ENCODE measurements around the gene CSNK1D.
"Not testable (repeated sequence)": the region's sequence is repeated elsewhere in the genome, so short reads cannot be mapped to it uniquely, and the experiment has no call there.

The CSNK1D gene

DNA sequence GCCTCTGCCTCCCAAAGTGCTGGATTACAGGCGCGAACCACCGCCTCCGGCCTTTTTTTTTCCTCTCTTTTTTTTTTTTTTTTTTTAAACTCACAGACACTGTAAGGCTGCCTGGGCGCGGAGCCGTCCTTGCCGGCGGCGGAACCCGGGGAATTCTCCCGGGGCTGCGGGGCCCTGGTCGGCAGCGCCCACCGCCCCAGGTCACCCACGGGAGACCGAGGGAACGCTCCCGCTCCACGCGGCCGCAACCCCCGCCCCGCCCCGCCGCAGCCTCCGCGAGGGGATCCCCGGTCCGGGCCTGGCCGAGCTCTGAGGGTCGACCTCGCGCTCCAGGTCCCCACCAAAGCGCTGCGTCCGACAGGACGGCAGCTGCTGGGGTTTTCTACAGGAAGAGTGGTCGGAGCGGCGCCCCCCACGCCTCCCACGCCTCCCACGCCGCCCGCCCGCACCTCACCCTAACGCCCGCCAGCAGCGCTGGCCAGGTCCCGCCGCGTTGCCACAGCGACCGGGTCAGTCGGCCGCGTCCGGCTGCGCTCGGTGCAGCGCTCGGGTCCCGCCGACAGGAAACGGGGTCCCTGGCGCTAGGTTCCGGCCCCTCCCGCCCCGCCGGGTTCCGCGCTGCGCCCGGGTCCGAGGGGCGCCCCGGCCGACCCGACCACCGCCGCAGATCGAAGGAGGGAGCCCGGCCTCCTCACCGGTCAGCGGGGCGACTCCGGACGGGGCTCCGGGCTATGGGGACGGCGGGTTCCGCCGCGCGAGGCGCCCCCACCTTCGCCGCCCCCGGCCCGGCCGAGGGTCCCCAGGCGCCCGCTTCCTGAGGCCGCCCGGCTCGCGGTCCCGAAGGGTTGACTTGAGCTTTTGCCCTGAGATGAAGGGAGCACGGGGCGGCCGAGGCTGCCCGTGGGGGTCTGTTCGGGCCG is 60.9 kb downstream of the CSNK1D start, which contains the start of gene CCDC57:
Gene CCDC57 (minus strand): TSS at position 512 of the 920 bp plus-strand sequence. CDS start 10,898 bp downstream, outside the sequence.
- no peak for FAIRE-seq

GRCh38 chr17:82210655-82211054 is 62.8 kb downstream of the CSNK1D start:
- not testable (repeated sequence) for FAIRE-seq

- no peak for FAIRE-seq
These were observed 67.6 kb downstream of the CSNK1D start for GRCh38 chr17:82205720-82206508.

DNA sequence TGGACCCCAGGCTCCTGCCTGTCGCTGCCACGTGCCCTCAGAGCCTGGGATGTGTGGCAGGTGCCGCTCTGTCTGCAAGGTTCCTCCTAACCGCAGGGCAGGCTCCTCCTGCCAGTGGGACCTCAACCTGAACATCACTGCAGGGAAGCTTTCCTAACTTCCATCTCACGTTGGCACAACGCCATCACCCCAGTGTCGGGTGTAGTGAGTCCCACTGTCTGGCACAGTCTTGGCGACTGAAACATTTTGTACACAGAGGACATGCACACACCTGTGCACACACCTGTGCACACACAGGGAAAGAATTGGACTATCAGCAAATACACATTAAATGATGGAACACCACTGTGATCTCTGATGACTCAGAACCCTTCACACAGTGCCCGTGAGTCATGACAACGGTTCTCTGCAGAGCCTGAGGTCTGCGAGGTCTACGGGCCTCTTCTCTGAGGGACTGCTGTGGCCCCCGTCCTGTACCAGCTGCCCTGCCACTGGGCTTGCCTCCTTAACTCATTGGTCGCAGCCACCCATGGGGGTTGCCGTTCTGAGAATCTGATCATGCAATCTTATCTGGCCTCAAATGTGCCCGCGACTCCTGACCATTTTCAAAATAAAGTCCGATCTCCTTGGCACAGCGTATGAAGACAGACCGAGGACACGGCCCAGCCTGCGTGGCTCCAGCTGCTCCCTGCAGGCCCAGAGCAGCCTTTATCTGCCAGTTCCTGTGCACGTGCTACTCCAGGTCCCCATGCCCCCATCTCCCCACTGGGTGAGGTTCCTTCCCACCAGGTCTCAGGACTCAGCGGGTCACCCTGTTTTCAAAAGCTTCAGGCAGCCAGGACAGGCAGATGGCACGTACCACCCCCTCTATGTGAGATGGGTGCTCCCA is 68.4 kb downstream of the CSNK1D start:
- FAIRE-seq = no peak

DNA sequence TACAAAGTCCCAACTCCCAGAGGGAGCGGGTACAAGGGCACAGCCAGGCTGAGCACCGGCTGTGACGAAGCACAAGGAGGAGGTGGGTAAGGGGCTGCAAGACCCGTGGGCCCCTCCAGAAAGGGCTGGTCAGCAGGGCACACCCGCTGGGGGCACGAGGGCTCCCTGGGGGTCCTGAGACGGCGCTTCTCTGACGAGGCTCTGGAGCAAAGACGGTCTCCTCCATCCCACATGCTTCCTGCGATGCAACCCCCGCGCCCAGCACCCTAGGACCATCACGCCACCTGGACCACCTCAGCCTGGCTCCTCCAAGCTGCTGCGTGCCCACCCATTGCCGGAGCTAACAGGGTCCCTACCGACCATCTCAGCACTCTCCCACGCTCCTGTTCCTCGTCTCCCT is 69.6 kb downstream of the CSNK1D start:
- FAIRE-seq = no peak

GRCh38 chr17:82202981-82203380 is 70.5 kb downstream of the CSNK1D start:
- no peak for FAIRE-seq

DNA sequence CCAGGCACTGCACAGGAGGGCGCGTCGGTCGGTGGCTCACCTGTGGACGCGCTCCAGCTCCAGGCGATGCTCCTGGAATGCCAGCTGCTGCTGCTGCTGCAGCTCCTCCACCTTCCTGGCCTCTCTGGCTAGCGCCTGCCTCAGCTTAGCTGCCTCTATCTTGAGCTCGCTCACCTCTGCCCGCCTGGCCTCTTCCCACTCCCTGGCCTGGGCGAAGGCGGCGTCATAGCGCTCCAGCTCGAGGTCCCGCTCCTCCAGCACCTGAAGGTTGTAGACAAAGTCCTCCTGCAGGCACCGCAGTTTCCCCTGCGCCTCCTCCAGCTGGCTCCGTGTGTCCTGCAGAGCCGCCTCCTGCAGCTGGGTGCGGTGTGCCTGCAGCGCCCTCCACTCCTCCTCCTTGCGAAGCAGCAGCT is 72.0 kb downstream of the CSNK1D start:
- no peak for FAIRE-seq

- FAIRE-seq = no peak
These were observed 72.6 kb downstream of the CSNK1D start for GRCh38 chr17:82200743-82201497.

GRCh38 chr17:82200135-82200534 is 73.4 kb downstream of the CSNK1D start:
- no peak for FAIRE-seq

DNA sequence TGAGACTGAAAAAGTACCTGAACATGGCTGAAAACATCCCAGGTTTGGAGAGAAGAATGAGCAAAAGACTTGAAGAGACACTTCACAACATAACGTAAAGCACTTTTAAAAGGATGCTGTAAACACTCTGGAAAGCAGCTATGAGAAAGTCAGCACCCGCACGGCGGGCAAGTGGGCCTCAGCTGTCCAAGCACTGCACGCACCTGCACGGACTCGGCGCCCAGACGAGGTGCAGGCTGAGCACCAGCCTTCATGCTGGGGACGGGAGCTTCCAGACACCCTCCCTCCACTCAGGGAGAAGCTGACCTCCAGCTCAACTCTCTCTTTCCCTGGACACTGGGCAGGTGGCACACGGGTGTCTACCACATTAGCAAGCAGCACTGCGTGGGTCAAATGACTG is 74.0 kb downstream of the CSNK1D start:
- FAIRE-seq = no peak

DNA sequence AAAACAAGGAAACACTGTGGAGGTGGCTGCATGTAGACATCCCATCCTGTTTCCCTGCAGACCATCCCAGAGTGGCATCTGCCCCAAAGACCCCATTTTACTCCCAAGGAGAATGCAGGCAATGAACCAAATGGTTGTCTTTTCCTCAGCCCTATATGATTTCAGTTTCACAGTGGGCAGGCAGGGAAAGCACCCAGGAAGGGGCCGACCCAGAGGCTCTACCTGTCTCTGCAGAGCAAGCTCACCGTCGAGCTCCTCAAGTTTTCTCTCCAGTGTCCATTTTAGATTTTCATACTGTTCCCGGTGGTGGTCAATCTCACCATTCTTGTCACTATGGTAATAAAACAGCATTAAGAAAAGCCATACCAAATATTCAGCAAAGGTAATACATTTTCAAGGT is 75.4 kb downstream of the CSNK1D start:
- FAIRE-seq = no peak

DNA sequence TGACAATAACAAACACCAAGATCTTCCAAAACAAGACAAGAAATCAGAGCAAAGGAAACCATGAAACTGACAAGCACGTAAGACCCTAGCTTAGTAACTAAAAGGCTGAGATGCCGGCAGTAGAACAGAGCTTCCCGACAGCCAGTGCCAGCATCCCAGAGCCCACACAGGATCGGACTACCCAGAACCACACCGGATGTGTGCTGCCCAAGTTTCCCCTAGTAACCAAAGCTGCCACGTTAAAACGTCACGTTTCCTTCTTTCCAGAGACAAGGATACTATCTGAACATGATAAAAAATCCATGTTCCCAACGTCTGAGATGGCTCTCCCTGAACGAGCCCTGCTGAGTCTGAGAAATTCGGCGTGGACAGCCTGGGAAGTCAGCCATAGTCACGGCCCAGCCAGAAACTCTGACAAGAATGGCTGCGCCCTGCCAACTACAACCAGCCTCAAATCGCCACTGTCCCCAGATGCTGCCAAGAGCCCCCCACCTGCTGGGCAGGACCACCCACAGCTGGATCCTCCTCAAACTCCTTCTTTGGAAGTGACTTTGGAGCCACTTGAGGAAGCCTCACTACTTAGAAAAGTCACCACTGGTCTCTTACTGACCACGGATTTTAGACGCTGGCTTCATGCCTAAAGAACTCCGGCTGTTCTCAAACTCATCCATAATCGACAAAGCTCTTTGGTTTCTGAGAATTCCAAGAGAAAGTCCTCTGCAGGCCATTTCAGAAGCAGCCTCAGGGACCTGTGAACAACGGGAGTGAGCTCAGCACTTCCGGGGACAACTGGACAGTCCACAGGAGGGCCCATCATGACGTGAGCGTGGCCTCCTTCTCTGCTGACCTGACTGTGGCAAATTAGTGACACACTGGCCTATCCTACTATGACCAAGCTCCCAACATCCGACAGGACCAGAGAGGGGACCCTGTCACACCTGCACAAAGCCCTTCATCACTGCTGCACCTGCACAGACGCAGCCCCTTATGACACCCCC is 77.5 kb downstream of the CSNK1D start:
- no peak for FAIRE-seq

- no peak for FAIRE-seq
These were observed 78.7 kb downstream of the CSNK1D start for GRCh38 chr17:82194765-82195164.

DNA sequence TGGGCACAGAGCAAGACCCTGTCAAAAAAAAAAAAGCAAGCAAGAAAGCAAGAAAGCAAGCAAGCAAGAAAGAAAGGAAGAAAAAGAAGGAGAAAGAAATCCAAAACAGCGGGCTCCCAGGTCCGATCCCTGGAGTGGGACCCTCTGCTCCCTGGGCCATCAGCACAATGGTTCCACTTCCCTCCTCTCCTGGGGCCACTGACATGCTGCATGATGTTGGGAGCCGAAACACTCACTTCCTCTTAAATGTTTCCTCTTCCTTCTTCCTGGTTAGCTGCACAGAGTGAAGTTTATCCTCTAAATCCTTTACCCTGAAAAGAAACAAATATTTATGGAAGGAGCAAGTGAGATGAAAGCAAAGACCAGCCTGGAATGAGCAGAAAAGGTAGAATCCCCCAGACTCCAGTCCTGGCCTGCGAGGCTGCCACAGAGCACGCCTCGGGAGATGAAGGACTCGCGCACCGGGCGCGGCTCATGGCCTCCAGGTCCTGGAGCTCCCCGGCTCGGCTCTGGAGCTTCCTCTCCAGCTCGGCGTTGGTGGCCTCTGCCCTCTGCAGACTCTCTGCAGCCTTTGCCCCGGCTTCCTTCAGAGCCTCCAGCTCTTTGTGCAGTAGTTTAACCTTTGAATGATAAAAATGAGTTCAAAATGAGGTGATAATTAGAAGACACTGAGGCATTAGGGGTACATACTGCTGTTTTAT is 79.8 kb downstream of the CSNK1D start:
- FAIRE-seq = no peak

DNA sequence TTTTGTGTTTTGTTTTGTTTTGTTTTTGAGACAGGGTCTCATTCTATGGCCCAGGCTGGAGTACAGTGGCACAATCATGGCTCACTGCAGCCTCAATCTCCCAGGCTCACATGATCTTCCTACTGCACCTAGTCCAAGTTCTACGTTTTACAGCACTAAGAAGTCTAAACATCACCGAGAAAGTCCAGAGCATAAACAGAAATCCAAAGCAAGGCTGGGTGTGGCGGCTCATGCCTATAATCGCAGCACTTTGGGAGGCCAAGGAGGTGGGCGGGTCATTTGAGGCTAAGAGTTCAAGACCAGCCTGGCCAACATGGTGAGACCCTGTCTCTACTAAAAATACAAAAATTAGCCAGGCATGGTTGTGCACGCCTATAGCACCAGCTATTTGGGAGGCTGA is 80.5 kb downstream of the CSNK1D start:
- FAIRE-seq = not testable (repeated sequence)
